Common myeloid progenitor, CD34-positive (primary cell): Measurements from ENCODE around the gene ADGRD1.

Experiments
- CTCF ChIA-PET: fragments of 350-600 bp; sonication (Branson Sonifier 250); formaldehyde crosslinking; loops from one replicate; lab custom pipeline; 2021; ENCODE audit warnings: antibody characterized with exemption; lab: Charles Lee
- POLR2A ChIA-PET: fragments of 350-600 bp; sonication (Branson Sonifier 250); formaldehyde crosslinking; loops from one replicate; lab custom pipeline; 2021; ENCODE audit warnings: antibody characterized with exemption; lab: Charles Lee
- DNase-seq, 3 donors: peaks; one replicate each; pipeline versions ENCODE4 v3.0.0 to v3.0.0-alpha.2; 2013
- H3K27ac ChIP-seq, 2 experiments: 1 replicate in 1 of 2; 2 replicates in 1 of 2; pipeline ENCODE4 v1.7.0; 2013; ENCODE audit warnings: inconsistent platforms in 2 of 2, low read length in 2 of 2, mild to moderate bottlenecking in 2 of 2, low read depth in 1 of 2, moderate library complexity in 1 of 2; ENCODE audit not compliant: severe bottlenecking in 2 of 2, insufficient read depth in 1 of 2, poor library complexity in 1 of 2
- H3K27me3 ChIP-seq, 5 experiments: replicated peaks in 2 of 5; 1 replicate in 3 of 5; 2 replicates in 2 of 5; pipeline versions ENCODE4 v1.6.1 to v1.7.0; 2013; ENCODE audit warnings: low read length in 4 of 5, mild to moderate bottlenecking in 2 of 5, moderate library complexity in 2 of 5, inconsistent platforms in 1 of 5; ENCODE audit not compliant: insufficient read depth in 5 of 5, control insufficient read depth in 4 of 5
- H3K36me3 ChIP-seq, 4 experiments: 1 replicate in 2 of 4; 2 replicates in 2 of 4; pipeline versions ENCODE4 v1.6.1 to v1.7.0; 2013; ENCODE audit warnings: low read length in 3 of 4, control low read depth in 1 of 4, mild to moderate bottlenecking in 1 of 4; ENCODE audit not compliant: control insufficient read depth in 4 of 4, insufficient read depth in 4 of 4
- H3K4me1 ChIP-seq, 4 experiments: 1 replicate in 3 of 4; 2 replicates in 1 of 4; pipeline versions ENCODE4 v1.6.1 to v1.7.1; 2013; ENCODE audit warnings: low read length in 3 of 4, mild to moderate bottlenecking in 3 of 4, control low read depth in 1 of 4, inconsistent platforms in 1 of 4, moderate library complexity in 1 of 4; ENCODE audit not compliant: control insufficient read depth in 4 of 4, insufficient read depth in 4 of 4; ENCODE audit errors: control extremely low read depth in 1 of 4
- H3K4me3 ChIP-seq, 7 experiments: 1 replicate in 4 of 7; 2 replicates in 3 of 7; pipeline versions ENCODE4 v1.5.1 to v1.7.0; 2013; ENCODE audit warnings: mild to moderate bottlenecking in 7 of 7, low read length in 6 of 7, moderate library complexity in 6 of 7, inconsistent platforms in 2 of 7, low read depth in 2 of 7, control low read depth in 1 of 7; ENCODE audit not compliant: insufficient read depth in 4 of 7, control insufficient read depth in 1 of 7; ENCODE audit errors: extremely low read depth in 1 of 7
- H3K9me3 ChIP-seq, 5 experiments: 1 replicate in 4 of 5; 2 replicates in 1 of 5; pipeline versions ENCODE4 v1.6.1 to v1.7.1; 2013; ENCODE audit warnings: low read length in 4 of 5, mild to moderate bottlenecking in 2 of 5, inconsistent platforms in 1 of 5, low read depth in 1 of 5, moderate library complexity in 1 of 5; ENCODE audit not compliant: control insufficient read depth in 4 of 5, insufficient read depth in 2 of 5; ENCODE audit errors: control extremely low read depth in 1 of 5
- WGBS: methylation state at CpG from one replicate; pipeline ENCODE4 v1.1.5; 2013; ENCODE audit not compliant: insufficient coverage; 5-methylcytosine and 5-hydroxymethylcytosine counted together

The ADGRD1 gene

GRCh38 chr12:131041968-131042833 lies 88.5 kb downstream of the ADGRD1 start:
- no peak for DNase-seq
- WGBS = 89% methylated on average over 27 of the region's 29 CpGs
- POLR2A ChIA-PET = interaction anchor here (0.6 kb wide), 1 partner anchor 348 kb away, joined by 3 read pairs; no protein-coding TSS in a partner anchor
- Histone ChIP-seq H3K9me3 (no peaks in the 10 kb centered on the region), H3K27ac (no peak overlapping the region), H3K27me3 (peaks cover 0 to 3% (median 0%) of the 10 kb centered on the region in 5 experiments), H3K4me3 (no peak overlapping the region), H3K4me1 (no peaks in the 10 kb centered on the region), H3K36me3 (no peaks in the 10 kb centered on the region)
- CTCF ChIA-PET = interaction anchor here (0.6 kb wide), 2 partner anchors 16 to 32 kb away, joined by 3 read pairs; no protein-coding TSS in a partner anchor

GRCh38 chr12:131042834-131043245 lies 89.1 kb downstream of the ADGRD1 start:
- Histone ChIP-seq H3K27ac (no peak overlapping the region), H3K36me3 (no peaks in the 10 kb centered on the region), H3K9me3 (no peaks in the 10 kb centered on the region), H3K27me3 (peaks cover 0 to 3% (median 0%) of the 10 kb centered on the region in 5 experiments), H3K4me1 (no peaks in the 10 kb centered on the region), H3K4me3 (no peak overlapping the region)
- CTCF ChIA-PET = interaction anchor here (0.6 kb wide), 1 partner anchor 32 kb away, joined by 3 read pairs; no protein-coding TSS in a partner anchor
- POLR2A ChIA-PET = interaction anchor here (0.6 kb wide), 1 partner anchor 348 kb away, joined by 3 read pairs; no protein-coding TSS in a partner anchor
- 94% methylated on average over 14 of the region's 14 CpGs for WGBS
- no peak for DNase-seq

GRCh38 chr12:131043401-131043871 lies 89.7 kb downstream of the ADGRD1 start:
- no peak overlapping the region for H3K27ac ChIP-seq
- no peak for DNase-seq
- 96% methylated on average over 16 of the region's 21 CpGs for WGBS
- POLR2A ChIA-PET = no interaction called here
- no peaks in the 10 kb centered on the region for H3K36me3 ChIP-seq
- no peaks in the 10 kb centered on the region for H3K4me1 ChIP-seq
- H3K4me3 ChIP-seq = no peak overlapping the region
- peaks cover 0 to 3% (median 0%) of the 10 kb centered on the region in 5 experiments for H3K27me3 ChIP-seq
- CTCF ChIA-PET = no interaction called here
- no peaks in the 10 kb centered on the region for H3K9me3 ChIP-seq

- DNase-seq = no peak
- WGBS = 95% methylated on average over 13 of the region's 15 CpGs
- Histone ChIP-seq H3K27me3 (peaks cover 0 to 3% (median 0%) of the 10 kb centered on the region in 5 experiments), H3K4me3 (no peak overlapping the region), H3K27ac (no peak overlapping the region), H3K36me3 (no peaks in the 10 kb centered on the region), H3K4me1 (no peaks in the 10 kb centered on the region), H3K9me3 (no peaks in the 10 kb centered on the region)
- CTCF ChIA-PET = no interaction called here
- POLR2A ChIA-PET = no interaction called here
Observed at GRCh38 chr12:131044136-131044535, 90.4 kb downstream of the ADGRD1 start.

- ChIA-PET POLR2A (no interaction called here), CTCF (no interaction called here)
- H3K36me3 ChIP-seq = no peaks in the 10 kb centered on the region
- no peak overlapping the region for H3K4me3 ChIP-seq
- peaks cover 0 to 5% (median 0%) of the 10 kb centered on the region in 5 experiments for H3K27me3 ChIP-seq
- DNase-seq = peak in 2 of 3 donors; percentile 48 to 51
- H3K9me3 ChIP-seq = no peaks in the 10 kb centered on the region
- no peak overlapping the region for H3K27ac ChIP-seq
- WGBS = 93% methylated on average over 55 of the region's 56 CpGs
- no peaks in the 10 kb centered on the region for H3K4me1 ChIP-seq
Observed at GRCh38 chr12:131044760-131045381, 91.2 kb downstream of the ADGRD1 start.

- Histone ChIP-seq H3K36me3 (no peaks in the 10 kb centered on the region), H3K9me3 (no peaks in the 10 kb centered on the region), H3K27ac (no peak overlapping the region), H3K4me3 (no peak overlapping the region), H3K27me3 (peaks cover 0 to 5% (median 0%) of the 10 kb centered on the region in 5 experiments), H3K4me1 (no peaks in the 10 kb centered on the region)
- peak in 1 of 3 donors; percentile 7 for DNase-seq
- WGBS = 96% methylated on average over 12 of the region's 13 CpGs
- CTCF ChIA-PET = no interaction called here
- POLR2A ChIA-PET = no interaction called here
Observed at GRCh38 chr12:131045705-131046460, 92.2 kb downstream of the ADGRD1 start.
